Omental fat pad (tissue), 4 donors: ENCODE data around the gene GABRA4. TPM values are rescaled to one million over a fixed set of nuclear protein-coding genes. Genes with fewer than 3 reads are reported as not detected.

ENCODE experiments used
- ATAC-seq: fragments of 150-250 bp; one replicate; pipeline ENCODE4 v1.9.1; 2016; ENCODE audit warnings: mild to moderate bottlenecking, moderate library complexity; ENCODE audit not compliant: low FRiP score
- DNase-seq: peaks from one replicate; pipeline ENCODE4 v3.0.0-alpha.2; 2019; ENCODE audit warnings: low spot score
- CTCF ChIP-seq, 3 donors: fragments of 450-650 bp; IDR thresholded peaks; one replicate each; pipeline ENCODE4 v1.5.1; 2016 to 2017; ENCODE audit warnings: antibody characterized with exemption in 3 of 3, mild to moderate bottlenecking in 3 of 3, moderate library complexity in 2 of 3
- total RNA-seq, 4 donors: library from RNA; depleted of rRNA; stranded (reverse); fragments of >200 nt; gene quantifications; one replicate each; pipeline ENCODE4 v1.1.0, GENCODE V29; 2016

Gene GABRA4
- total RNA-seq, 4 donors from 2014 or later: not detected

- no peak for TF ChIP-seq CTCF (IDR thresholded peaks at IDR 0.05)
- DNase-seq (no peak), ATAC-seq (no peak)
Measured at GRCh38 chr4:47017494-47017893, 24.1 kb upstream of the GABRA4 start.

DNA sequence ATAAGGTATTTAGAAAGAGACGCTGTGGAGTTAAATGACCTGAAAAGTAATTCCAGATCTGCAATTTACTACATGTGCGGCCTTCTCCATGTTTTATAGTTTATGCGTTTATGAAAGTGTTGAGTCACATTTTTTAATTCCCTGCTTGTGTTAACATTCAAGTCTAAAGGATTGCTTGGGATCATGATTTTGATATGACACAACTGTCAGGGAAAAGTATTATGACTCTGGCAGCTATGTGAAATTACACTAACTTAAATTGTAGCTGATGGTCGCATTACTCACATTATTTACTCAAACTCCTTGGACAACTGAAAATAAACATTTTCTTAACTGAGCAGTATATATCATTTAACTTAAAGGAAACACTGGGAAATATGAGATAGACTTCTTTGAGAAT, 23.7 kb upstream of the GABRA4 start:
- no peak for TF ChIP-seq CTCF (IDR thresholded peaks at IDR 0.05)
- no peak for DNase-seq
- no peak for ATAC-seq

GRCh38 chr4:47013373-47013772, 20.0 kb upstream of the GABRA4 start:
- ATAC-seq: no peak
- TF ChIP-seq CTCF (IDR thresholded peaks at IDR 0.05): no peak
- no peak for DNase-seq

GRCh38 chr4:47012676-47013075, 19.3 kb upstream of the GABRA4 start:
- ATAC-seq (no peak), DNase-seq (no peak)
- TF ChIP-seq CTCF (IDR thresholded peaks at IDR 0.05): no peak

DNA sequence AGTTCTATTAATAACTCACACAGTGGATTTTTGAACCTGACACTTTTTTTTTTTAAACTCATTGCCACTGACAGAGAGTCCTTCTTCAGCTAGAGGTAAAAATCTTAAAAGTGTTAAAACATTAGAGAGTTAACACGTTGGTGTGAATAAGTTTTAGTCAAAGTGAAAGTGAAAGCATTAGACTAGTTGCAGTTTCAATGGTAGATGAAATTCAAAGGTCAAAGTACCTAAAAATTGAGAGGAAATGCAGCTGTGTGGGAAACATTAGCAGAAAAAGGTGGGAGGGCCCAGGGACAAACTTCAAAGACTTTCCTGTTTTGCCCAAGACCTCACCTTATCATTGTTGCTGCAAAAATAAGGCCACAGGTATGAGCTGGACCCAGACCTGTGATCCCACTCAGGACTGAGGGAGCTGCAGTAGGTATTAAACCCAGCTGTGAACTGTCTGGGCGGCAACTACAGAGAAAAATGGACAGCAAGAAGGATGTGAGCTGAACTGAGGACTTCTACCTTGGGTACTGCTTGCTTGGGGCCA, 17.6 kb upstream of the GABRA4 start:
- no peak for TF ChIP-seq CTCF (IDR thresholded peaks at IDR 0.05)
- ATAC-seq: no peak
- no peak for DNase-seq

DNA sequence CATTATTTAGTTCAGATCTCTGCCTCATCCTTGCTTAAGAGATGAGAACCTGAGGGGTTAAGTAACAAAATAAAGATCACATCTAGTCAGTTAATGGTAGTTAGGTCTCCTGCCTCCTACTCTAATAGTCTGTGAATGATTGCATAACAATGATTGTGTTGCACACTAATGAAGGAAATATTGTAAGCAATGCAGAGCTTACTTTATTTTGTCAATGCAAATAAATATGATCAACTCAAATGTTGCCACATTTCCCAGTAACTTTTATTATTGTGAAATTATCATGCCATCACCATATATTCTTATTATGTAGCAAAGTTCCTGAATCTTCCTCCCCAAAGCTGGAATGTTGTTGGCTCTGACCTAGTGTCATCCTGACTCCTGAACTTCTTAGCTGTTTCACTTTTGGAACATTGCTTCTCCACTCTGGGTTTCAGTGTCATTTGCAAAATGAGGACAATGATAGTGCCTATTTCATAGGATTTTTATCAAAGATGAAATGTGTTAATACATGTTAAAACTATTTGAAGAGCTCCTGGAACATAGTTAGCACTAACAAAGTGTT, 17.0 kb upstream of the GABRA4 start:
- TF ChIP-seq CTCF (IDR thresholded peaks at IDR 0.05): no peak
- no peak for ATAC-seq
- no peak for DNase-seq

DNA sequence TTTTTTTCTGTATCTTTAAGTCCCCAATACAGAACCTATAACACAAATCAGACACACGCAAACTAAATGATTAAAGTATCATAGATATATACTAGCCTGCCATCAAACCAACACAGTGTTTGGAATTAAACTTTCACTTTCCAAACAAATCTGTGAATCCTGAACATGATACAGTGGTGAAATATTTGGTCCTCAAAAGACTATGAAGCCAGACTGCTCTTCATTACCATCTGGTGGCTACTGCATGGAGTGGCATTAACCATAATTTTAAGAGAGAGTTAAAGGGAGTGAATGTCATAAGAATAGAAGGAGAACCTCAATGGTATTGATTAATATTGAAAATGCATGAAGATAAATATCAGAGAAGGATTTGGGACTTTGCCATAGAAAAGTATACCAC, 9.2 kb upstream of the GABRA4 start:
- DNase-seq (no peak), ATAC-seq (no peak)

More for the DNA sequence above, 9.2 kb upstream of the GABRA4 start:
- TF ChIP-seq CTCF (IDR thresholded peaks at IDR 0.05): no peak
